Hepatocyte (in vitro differentiated cells): Measurements from ENCODE around the gene SOD3.

Experiments
- CTCF ChIP-seq: fragments of 200-600 bp; sonication (generic); IDR thresholded peaks from 2 replicates; pipeline ENCODE4 v1.5.1; 2016; ENCODE audit warnings: antibody characterized with exemption, mild to moderate bottlenecking; ENCODE audit not compliant: poor library complexity
- EZH2 ChIP-seq: fragments of 200-600 bp; sonication (generic); IDR thresholded peaks from 2 replicates; pipeline ENCODE4 v1.6.1; 2016; ENCODE audit warnings: antibody characterized with exemption, mild to moderate bottlenecking, borderline replicate concordance
- EZH2phosphoT487 ChIP-seq: fragments of 200-600 bp; sonication (generic); IDR thresholded peaks from one replicate; pipeline ENCODE4 v1.6.1; 2018; ENCODE audit warnings: antibody characterized with exemption, mild to moderate bottlenecking, low read depth, moderate library complexity; ENCODE audit not compliant: unreplicated experiment, severe bottlenecking

- TF ChIP-seq CTCF = no peak
- no peak for TF ChIP-seq EZH2
- TF ChIP-seq EZH2phosphoT487 = no peak
These were observed 26.8 kb upstream of the SOD3 start for GRCh38 chr4:24768604-24769003.
